Astrocyte (in vitro differentiated cells and primary cell): Measurements from ENCODE around the gene ABHD2. TPM values are rescaled to one million over a fixed set of nuclear protein-coding genes. Genes with fewer than 3 reads are reported as not detected.

Experiments used
- DNase-seq: peaks from one replicate; pipeline ENCODE4 v3.0.0-alpha.2; 2010; ENCODE audit warnings: low read depth
- FAIRE-seq: peaks from 2 replicates; lab custom pipeline; 2011; peaks lifted over from hg19 to GRCh38; lab: Jason Lieb, UNC
- H2AFZ ChIP-seq: 2 replicates; pipeline ENCODE4 v1.6.0; 2012; ENCODE audit warnings: low read depth, low read length, inconsistent platforms
- H3K27ac ChIP-seq: 2 replicates; pipeline ENCODE4 v1.5.1; 2011; ENCODE audit warnings: low read depth, low read length, inconsistent platforms
- H3K27me3 ChIP-seq: 2 replicates; pipeline ENCODE4 v1.6.0; 2011; ENCODE audit warnings: low read length, inconsistent platforms; ENCODE audit not compliant: insufficient read depth
- H3K36me3 ChIP-seq: 2 replicates; pipeline ENCODE4 v1.5.1; 2011; ENCODE audit warnings: low read length, inconsistent platforms; ENCODE audit not compliant: insufficient read depth
- H3K4me1 ChIP-seq: 2 replicates; pipeline ENCODE4 v1.5.1; 2011; ENCODE audit warnings: low read length, inconsistent platforms; ENCODE audit not compliant: insufficient read depth
- H3K4me2 ChIP-seq: 2 replicates; pipeline ENCODE4 v1.6.0; 2012; ENCODE audit warnings: low read length, inconsistent platforms
- H3K4me3 ChIP-seq: 2 replicates; pipeline ENCODE4 v1.5.1; 2011; ENCODE audit warnings: low read depth, mild to moderate bottlenecking, low read length, inconsistent platforms; ENCODE audit not compliant: insufficient read depth
- H3K79me2 ChIP-seq: 2 replicates; pipeline ENCODE4 v1.6.0; 2012; ENCODE audit warnings: mild to moderate bottlenecking, low read length, inconsistent platforms; ENCODE audit not compliant: insufficient read depth
- H3K9ac ChIP-seq: 2 replicates; pipeline ENCODE4 v1.6.0; 2012; ENCODE audit warnings: mild to moderate bottlenecking, low read length, inconsistent platforms
- H3K9me3 ChIP-seq: 2 replicates; pipeline ENCODE4 v1.5.1; 2012; ENCODE audit warnings: low read depth, mild to moderate bottlenecking, low read length, inconsistent platforms; ENCODE audit not compliant: insufficient read depth
- H4K20me1 ChIP-seq: 2 replicates; pipeline ENCODE4 v1.6.0; 2012; ENCODE audit warnings: low read length, inconsistent platforms; ENCODE audit not compliant: insufficient read depth
- H3K27ac Mint-ChIP-seq: one replicate; pipeline ENCODE4 v1.8.0; 2021; ENCODE audit warnings: mild to moderate bottlenecking, mixed read lengths; ENCODE audit not compliant: unreplicated experiment
- H3K27me3 Mint-ChIP-seq: one replicate; pipeline ENCODE4 v1.8.0; 2021; ENCODE audit warnings: low read depth, mixed read lengths; ENCODE audit not compliant: unreplicated experiment
- H3K36me3 Mint-ChIP-seq: one replicate; pipeline ENCODE4 v1.8.0; 2021; ENCODE audit warnings: low read depth, mixed read lengths; ENCODE audit not compliant: unreplicated experiment
- H3K4me1 Mint-ChIP-seq: one replicate; pipeline ENCODE4 v1.8.0; 2021; ENCODE audit warnings: low read depth, mixed read lengths; ENCODE audit not compliant: unreplicated experiment
- H3K4me3 Mint-ChIP-seq: one replicate; pipeline ENCODE4 v1.8.0; 2021; ENCODE audit warnings: mild to moderate bottlenecking, moderate library complexity, mixed read lengths; ENCODE audit not compliant: unreplicated experiment
- H3K9me3 Mint-ChIP-seq: one replicate; pipeline ENCODE4 v1.8.0; 2021; ENCODE audit warnings: mild to moderate bottlenecking, mixed read lengths; ENCODE audit not compliant: unreplicated experiment
- EZH2 ChIP-seq: IDR thresholded peaks from 2 replicates; pipeline ENCODE4 v1.6.1; 2012; ENCODE audit warnings: mild to moderate bottlenecking, low read length, inconsistent platforms; ENCODE audit not compliant: insufficient read depth
- total RNA-seq: library from RNA; stranded (reverse); gene quantifications from 2 replicates; pipeline ENCODE4 v1.2.1, GENCODE V29; 2021
- TF ChIP-seq, protein P1 (sequence below): IDR thresholded peaks from 2 replicates; pipeline ENCODE4 v1.5.1; 2011; ENCODE audit warnings: low read depth, mild to moderate bottlenecking, inconsistent platforms, low read length, moderate library complexity; ENCODE audit not compliant: insufficient read depth

Gene ABHD2
- total RNA-seq, 1 donor from 2014 or later = 41.3 TPM

DNA sequence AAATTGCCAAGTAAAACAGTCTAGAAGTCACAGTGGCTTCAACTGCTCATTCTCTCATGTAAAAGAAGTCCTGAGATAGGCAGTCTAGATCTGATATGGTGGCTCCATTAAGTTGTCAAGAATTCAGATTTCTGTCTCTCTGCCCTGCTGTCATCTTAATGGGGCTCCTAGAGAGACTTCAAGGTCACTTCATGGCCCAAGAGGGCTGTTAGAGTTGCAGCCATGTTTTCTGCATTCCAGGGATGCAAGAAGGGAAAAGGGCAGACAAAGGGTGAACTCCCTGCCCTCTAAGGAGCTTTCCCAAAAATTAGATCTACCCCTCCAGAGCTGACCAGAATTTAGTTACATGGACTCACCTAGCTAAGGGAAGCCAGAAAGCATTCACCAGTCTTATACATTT, 23.1 kb downstream of the ABHD2 start:
- Mint-ChIP-seq H3K27ac (no peak overlapping the region), H3K4me1 (peaks cover 43% of the 10 kb centered on the region), H3K36me3 (peaks cover 8% of the 10 kb centered on the region), H3K27me3 (no peaks in the 10 kb centered on the region), H3K9me3 (no peaks in the 10 kb centered on the region), H3K4me3 (no peak overlapping the region)
- Histone ChIP-seq H4K20me1 (peaks cover 9% of the 10 kb centered on the region), H3K79me2 (peaks cover 45% of the 10 kb centered on the region), H3K4me3 (no peak overlapping the region), H3K9me3 (no peaks in the 10 kb centered on the region), H3K27ac (no peak overlapping the region), H2AFZ (no peak overlapping the region), H3K9ac (no peak overlapping the region), H3K4me1 (peaks cover 34% of the 10 kb centered on the region), H3K4me2 (no peak overlapping the region), H3K27me3 (no peaks in the 10 kb centered on the region), H3K36me3 (peaks cover 5% of the 10 kb centered on the region)
- TF ChIP-seq, protein P1, sequence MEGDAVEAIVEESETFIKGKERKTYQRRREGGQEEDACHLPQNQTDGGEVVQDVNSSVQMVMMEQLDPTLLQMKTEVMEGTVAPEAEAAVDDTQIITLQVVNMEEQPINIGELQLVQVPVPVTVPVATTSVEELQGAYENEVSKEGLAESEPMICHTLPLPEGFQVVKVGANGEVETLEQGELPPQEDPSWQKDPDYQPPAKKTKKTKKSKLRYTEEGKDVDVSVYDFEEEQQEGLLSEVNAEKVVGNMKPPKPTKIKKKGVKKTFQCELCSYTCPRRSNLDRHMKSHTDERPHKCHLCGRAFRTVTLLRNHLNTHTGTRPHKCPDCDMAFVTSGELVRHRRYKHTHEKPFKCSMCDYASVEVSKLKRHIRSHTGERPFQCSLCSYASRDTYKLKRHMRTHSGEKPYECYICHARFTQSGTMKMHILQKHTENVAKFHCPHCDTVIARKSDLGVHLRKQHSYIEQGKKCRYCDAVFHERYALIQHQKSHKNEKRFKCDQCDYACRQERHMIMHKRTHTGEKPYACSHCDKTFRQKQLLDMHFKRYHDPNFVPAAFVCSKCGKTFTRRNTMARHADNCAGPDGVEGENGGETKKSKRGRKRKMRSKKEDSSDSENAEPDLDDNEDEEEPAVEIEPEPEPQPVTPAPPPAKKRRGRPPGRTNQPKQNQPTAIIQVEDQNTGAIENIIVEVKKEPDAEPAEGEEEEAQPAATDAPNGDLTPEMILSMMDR = no peak
- TF ChIP-seq EZH2 = no peak
- no peak for DNase-seq
- FAIRE-seq = no peak

GRCh38 chr15:89111961-89112340, 23.7 kb downstream of the ABHD2 start:
- Mint-ChIP-seq H3K4me1 (peaks cover 43% of the 10 kb centered on the region), H3K4me3 (no peak overlapping the region), H3K27ac (no peak overlapping the region), H3K9me3 (no peaks in the 10 kb centered on the region), H3K36me3 (peaks cover 5% of the 10 kb centered on the region), H3K27me3 (no peaks in the 10 kb centered on the region)
- peaks cover 40% of the 10 kb centered on the region for H3K4me1 ChIP-seq
- no peak overlapping the region for H3K9ac ChIP-seq
- no peaks in the 10 kb centered on the region for H3K27me3 ChIP-seq
- H3K4me2 ChIP-seq = peak overlapping the region; percentile 53
- DNase-seq (no peak), FAIRE-seq (no peak)
- TF ChIP-seq EZH2 = no peak
- TF ChIP-seq, protein P1 = no peak
- peaks cover 39% of the 10 kb centered on the region for H3K79me2 ChIP-seq
- H3K36me3 ChIP-seq = peaks cover 5% of the 10 kb centered on the region
- H3K27ac ChIP-seq = peak overlapping the region; percentile 51
- H3K9me3 ChIP-seq = no peaks in the 10 kb centered on the region
- H4K20me1 ChIP-seq = peaks cover 9% of the 10 kb centered on the region
- no peak overlapping the region for H3K4me3 ChIP-seq
- H2AFZ ChIP-seq = no peak overlapping the region

GRCh38 chr15:89112341-89112971, 24.2 kb downstream of the ABHD2 start:
- Histone ChIP-seq H3K9me3 (no peaks in the 10 kb centered on the region), H3K79me2 (peaks cover 34% of the 10 kb centered on the region), H3K9ac (peak overlapping the region; percentile 35), H2AFZ (no peak overlapping the region), H3K27me3 (no peaks in the 10 kb centered on the region), H4K20me1 (peaks cover 9% of the 10 kb centered on the region), H3K27ac (peak overlapping the region; percentile 51), H3K4me3 (no peak overlapping the region), H3K4me2 (peak overlapping the region; percentile 53), H3K36me3 (peaks cover 4% of the 10 kb centered on the region), H3K4me1 (peaks cover 44% of the 10 kb centered on the region)
- H3K4me3 Mint-ChIP-seq = no peak overlapping the region
- TF ChIP-seq, protein P1 = no peak
- TF ChIP-seq EZH2 = no peak
- peaks cover 45% of the 10 kb centered on the region for H3K4me1 Mint-ChIP-seq
- H3K27ac Mint-ChIP-seq = no peak overlapping the region
- peaks cover 7% of the 10 kb centered on the region for H3K36me3 Mint-ChIP-seq
- H3K9me3 Mint-ChIP-seq = no peaks in the 10 kb centered on the region
- DNase-seq = peak; percentile 78
- FAIRE-seq = no peak
- H3K27me3 Mint-ChIP-seq = no peaks in the 10 kb centered on the region
